HG03520 (cell line): ENCODE data around the gene LPP.

Experiments
- ATAC-seq: cut with Tn5 transposase; IDR thresholded peaks from one replicate; pipeline ENCODE4 v1.9.1; 2021; ENCODE audit warnings: mild to moderate bottlenecking, moderate library complexity; ENCODE audit not compliant: unreplicated experiment

Gene LPP

DNA sequence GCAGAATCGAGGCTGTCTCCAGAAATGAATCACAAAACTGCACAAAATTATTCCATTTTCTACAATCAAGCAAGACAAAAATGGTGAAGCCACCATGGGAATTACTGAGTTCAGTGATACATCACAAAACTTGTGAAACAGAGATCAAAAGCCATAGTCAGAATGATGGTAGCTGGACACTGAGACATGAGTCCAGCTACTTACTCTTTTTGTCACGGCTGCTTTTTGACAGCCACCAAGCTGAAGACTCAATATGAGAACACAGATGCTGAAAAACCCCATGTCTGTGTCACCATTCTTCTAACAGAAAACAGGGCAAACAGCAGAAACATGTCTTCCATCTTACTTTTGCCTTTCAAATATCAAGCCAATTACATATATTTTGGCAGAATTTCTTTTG is 237.6 kb downstream of the LPP start:
- no peak for ATAC-seq

- ATAC-seq = no peak
These were observed 238.1 kb downstream of the LPP start for GRCh38 chr3:188392076-188392475.

DNA sequence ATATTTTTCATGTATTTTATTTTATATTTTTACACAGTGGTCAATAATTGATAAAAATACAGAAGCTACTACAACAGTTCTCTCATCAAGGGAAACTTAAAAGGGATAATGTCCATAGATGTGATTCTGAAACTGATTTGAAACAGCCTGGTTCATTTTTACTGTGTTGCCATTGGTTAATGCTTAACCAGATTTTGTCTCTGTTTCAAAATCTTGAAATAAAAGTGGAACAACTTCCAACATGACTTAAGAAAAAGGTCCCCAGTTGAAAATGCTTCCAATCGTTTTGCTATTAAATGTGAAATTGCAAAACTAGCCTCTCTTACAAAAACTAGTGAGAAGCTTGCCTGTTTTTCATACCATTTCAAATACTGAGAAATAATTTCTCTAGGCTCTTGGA is 240.7 kb downstream of the LPP start:
- ATAC-seq = no peak

DNA sequence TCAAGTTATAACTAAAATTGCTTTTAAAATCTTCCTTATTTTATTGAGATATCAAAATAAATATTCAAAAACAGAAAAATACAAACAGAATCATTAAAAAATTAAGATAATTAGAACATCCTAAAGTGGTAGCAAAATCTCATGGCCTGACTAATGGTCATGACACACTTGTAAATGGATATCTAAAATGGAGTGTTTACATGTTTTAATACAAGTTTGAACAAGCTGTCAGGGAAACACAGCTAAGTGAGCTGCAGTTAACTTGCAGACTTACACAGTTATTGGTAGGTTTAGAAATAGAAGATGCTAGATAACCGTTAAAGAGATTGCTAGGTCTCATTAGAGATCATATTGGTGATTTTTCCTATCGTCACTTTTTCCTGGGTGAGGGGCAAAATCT is 242.3 kb downstream of the LPP start:
- no peak for ATAC-seq

DNA sequence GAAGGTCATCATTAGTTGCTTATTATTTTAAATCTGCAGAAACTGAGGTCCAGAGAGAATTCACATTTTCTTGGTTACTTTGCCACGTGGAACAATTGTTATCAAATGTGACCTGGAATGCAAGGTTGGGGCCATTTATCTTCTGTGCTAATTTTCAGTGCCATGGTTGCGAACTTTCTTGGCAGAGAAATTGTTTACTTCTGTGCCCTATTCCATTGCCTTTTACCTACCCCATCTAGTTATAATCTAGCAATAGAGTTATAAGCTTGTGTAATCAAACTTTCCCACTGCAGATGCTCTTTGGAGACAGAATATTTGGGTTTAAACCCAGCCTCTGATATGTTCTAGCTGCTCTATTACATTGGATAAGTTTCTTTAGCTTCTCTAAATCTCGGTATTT is 242.9 kb downstream of the LPP start:
- ATAC-seq = no peak

DNA sequence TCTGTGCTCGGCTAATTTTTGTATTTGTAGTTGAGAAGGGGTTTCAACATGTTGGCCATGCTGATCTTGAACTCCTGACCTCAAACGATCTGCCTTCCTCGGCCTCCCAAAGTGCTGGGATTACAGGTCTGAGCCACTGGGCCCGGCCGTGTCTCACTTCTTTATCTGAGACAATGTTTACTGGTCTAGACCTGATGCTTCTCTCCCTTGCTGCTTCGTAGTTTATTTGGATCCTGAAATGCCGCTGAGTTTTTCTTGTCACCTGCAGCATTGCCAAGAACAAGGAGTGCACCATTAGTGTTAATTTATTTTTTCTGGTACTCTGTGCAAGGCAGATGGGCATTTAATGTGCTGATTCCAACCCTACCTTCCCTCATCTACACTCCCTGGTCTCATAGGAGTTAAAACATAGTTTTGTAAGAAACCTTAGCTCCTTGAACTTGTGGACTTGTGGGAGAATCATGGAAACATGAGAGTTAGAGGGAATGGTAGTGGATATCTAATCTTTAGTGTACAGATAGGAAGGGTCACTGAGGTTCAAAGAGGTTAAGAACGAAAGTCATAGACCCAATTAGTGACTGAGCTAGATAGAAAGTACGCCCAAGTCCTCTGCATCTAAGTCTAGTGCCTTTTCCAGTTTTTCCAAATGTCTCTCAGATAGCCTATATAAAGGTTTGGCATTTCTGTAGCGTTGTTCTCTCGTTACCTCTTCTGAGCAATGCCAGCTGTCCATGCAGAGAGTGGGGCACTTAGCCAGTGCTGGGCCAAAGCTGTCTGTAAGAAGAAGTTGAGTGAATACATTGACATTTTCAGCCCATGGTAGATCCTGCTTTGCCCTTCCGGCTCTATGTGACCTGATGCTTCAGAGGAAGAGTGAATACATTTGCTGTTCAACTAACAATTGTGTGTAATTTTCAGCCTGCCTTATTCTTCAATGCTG is 244.1 kb downstream of the LPP start:
- no peak for ATAC-seq

GRCh38 chr3:188400494-188401243 is 246.7 kb downstream of the LPP start:
- ATAC-seq = peak; percentile 88

GRCh38 chr3:188401244-188401993 is 247.5 kb downstream of the LPP start:
- no peak for ATAC-seq

GRCh38 chr3:188402229-188402628 is 248.3 kb downstream of the LPP start:
- ATAC-seq = no peak

DNA sequence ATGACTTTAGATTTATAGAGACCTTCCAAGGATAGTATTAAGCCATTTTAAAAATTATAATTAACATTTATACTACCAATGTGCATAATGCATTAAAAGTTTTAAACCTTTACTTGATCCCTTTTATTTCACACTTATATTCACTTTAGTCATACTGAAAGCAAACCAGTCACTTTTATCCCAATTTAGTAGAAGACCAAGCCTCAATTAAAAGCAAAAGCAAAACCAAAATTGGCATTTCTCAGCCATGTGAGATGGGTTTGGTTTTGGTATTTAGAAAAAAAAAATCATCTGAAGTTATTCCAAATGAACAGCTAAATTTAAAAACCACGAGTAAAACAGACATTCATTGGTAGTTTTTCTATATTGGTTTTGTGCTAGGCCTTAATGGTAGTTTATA is 249.4 kb downstream of the LPP start:
- no peak for ATAC-seq

DNA sequence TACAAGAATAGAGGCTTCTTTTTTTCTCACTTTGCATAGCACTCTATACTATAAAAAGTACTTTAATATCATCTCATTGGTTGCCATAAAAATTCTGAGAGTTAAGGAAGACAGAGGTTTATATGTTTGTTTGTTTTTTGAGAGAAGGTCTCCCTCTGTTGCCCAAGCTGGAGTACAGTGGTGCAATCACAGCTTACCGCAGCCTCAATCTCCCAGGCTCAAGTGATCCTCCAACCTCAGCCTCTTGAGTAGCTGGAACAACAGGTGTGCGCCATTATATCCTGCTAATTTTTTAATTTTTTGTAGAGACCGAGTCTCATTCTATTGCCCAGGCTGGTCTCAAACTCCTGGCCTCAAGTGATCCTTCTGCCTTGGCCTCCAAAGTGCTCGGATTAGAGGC is 250.2 kb downstream of the LPP start:
- no peak for ATAC-seq

DNA sequence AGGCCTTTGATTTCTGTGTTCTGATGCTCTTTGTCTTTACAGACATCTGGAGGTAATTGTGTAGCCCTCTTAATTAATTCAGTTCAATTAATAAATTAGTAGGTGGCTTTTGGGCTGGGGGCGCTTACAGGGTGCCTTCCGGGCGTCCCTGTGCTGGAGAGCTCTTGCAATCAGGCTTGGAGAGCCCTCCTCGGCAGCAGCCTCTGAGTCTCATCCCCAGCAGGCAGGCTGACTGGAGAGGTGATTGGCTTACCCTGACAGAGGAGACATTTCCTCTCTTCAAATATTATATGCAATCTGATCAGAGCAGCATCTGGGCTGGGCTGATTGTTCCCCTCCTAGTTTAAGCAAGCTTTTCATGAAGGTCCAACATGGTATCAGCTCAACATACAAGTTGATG is 250.7 kb downstream of the LPP start:
- no peak for ATAC-seq

DNA sequence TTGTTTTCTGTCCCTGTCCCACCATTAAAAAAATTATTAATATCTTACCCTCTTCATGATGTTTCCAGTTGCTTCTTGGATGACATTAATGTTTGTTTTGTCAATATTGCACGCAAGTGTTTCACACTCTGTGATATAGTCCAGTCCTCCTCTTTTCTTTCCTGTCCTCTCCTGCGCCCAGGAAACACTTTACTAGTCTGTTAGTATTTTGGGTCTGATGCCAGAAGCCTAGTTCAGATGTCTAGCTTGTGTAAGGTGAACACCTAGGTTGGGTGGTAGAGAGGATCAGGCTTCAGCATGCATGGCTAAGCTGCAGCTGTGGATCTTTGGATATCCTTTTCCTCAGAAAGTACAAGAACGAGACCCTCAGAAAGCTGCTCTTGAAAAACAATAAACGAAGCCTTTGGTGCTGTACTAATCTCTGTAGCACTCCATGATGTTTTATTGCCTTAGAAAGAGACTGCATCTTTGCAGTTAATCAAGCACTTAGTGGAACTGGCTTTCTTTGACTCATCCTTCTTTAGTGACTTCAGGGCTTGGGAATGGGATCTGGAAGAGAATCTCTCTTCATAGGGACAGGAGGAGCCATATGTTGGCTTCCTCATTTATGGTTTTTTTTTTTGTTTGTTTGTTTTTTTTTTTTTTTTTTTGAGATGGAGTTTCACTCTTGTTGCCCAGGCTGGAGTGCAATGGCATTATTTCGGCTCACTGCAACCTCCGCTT is 253.4 kb downstream of the LPP start:
- ATAC-seq = no peak

GRCh38 chr3:188408831-188409230 is 254.9 kb downstream of the LPP start:
- ATAC-seq = no peak

DNA sequence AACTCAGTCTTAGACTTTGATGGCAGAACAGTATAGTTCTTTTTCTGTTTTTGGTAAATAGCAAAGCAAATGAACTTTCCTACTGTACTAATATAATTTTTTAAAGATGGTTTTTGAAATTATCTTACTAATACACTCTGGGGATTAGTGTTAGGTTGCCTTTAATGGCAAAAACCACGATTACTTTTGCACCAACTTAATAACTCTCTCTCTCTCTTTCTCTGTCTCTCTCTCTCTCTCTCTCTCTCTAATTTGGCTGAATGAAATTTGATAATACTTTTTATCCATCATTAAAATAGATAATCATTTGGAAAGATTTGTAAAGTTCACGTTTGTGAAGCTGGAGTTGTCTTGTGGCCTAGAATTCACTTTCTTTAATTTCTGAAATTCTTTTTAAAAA is 257.8 kb downstream of the LPP start:
- no peak for ATAC-seq

- no peak for ATAC-seq
These were observed 261.2 kb downstream of the LPP start for GRCh38 chr3:188415196-188415595.

GRCh38 chr3:188416041-188416440 is 262.1 kb downstream of the LPP start:
- no peak for ATAC-seq

DNA sequence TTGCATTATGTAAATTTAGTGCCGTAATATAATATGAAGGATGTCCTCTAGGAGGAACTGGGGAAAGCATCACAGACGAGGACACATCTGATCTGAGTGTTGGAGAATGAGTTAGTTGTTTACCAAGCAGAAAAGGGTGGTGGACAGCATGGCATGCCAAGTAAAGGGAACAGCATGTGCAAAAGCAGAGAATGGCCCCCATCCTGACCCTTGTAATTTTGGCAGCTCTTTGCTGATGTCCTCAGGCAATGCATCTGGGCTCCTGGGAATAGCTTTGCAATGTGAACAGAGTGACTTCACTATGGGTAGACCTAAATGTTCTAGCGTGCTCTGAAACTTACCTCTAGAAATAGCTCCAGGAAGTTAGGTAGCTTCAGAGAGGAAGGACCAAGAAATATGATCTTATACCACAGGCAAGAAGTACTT is 263.3 kb downstream of the LPP start:
- no peak for ATAC-seq

- no peak for ATAC-seq
These were observed 263.8 kb downstream of the LPP start for GRCh38 chr3:188417766-188418165.

- ATAC-seq = no peak
These were observed 267.3 kb downstream of the LPP start for GRCh38 chr3:188421151-188421821.
